ENCODE measurements around the gene S1PR3.

The S1PR3 gene

DNA sequence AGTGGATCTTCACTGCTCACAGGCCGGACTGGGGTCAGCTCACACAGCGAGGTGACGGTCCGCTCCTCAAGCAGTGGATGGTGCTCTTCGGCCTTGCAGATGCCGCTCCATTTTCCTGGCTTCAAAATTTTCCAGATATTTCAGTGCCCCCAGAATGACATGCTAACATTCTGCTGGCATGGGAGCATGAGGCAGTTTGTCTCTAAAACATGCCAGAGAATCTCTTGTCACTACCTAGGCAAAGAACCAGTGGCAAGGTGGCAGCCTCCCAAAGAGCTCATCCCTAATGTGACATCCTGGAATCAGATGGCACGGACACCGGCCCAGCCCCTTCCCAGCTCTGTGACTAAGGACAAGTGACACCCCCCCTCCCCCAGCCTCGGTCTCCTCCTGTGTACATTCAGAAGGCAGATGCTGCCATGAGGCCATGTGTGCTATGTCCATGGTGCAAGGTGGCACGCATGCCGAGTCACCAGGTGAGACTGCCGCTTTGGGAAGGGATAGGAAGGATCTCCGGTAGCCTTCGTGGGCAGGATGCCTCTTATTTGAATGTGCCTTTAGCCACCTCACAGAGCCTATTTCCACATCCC lies 2.7 kb downstream of the S1PR3 start:
- DNase-seq: no peak

DNA sequence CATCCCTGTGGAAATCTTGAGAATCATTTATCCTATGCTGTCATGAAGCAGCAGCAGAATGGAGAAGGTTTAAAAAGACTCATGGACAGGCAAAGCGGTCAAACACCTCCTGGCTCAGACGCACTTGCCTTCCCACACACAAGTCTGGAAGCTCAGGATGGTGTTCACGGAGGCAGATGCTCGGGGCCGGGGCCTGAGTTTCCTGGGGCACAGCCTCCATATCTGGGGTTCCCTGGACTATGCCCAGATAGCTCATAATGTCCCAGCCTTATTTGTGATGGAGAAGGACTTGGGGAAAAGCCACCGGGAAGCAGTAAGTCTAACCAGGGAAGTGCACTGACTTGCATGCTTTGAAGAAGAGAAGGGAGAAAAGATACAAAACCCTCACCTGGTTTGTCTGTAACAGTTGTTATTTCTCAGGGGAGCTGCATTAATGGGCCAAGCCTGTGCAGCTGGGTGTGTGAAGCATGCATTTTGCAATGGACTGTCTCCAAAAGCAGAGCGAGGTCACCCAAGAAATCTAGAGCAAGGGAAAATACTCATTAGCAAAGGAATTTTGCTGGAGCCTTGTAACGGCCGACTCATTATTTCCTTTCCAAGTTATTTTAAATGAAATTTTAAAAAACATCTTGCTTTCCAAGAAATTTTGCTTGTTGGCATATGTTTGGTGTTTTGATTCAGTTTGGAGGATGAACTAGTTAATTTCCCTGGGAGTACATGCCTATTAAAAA lies 3.4 kb downstream of the S1PR3 start:
- no peak for DNase-seq

DNA sequence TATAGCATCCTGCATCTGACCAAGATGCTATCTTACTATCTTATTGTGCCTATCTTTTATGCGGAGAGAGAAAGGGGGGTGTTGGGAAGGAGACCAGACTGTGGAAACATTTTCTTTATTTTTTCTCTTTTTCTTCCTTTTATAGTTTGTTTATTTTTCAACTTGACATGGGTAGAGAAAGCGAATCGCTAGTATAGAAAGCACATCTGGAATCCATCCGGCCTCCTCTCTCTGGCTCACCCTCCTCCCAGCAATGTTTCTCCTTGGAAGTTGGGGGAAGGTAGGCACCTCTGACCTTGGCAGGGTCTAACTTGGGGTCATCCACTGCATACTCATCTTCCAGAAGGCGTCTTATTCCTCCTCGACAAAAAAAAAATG lies 3.9 kb downstream of the S1PR3 start:
- DNase-seq: no peak

DNA sequence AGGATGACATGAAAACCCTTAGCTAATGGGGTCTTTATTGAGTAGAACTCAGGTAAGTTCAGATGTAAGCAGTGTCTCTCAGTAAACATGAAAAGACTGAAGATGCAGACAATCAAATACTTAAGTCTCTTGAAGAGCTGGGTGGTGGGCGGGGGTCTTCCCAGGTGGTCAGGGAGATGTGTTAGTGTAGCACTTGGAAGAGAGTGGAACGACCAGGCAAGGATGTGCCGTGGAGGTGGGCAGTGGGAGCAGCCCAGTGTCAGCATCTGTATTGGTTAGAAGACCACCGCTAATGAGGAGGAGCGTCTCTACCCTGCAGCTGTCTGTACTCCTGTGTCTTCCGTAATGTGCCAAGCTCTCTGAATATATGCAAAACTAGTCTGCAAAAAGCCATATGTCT lies 4.4 kb downstream of the S1PR3 start:
- no peak for DNase-seq

DNA sequence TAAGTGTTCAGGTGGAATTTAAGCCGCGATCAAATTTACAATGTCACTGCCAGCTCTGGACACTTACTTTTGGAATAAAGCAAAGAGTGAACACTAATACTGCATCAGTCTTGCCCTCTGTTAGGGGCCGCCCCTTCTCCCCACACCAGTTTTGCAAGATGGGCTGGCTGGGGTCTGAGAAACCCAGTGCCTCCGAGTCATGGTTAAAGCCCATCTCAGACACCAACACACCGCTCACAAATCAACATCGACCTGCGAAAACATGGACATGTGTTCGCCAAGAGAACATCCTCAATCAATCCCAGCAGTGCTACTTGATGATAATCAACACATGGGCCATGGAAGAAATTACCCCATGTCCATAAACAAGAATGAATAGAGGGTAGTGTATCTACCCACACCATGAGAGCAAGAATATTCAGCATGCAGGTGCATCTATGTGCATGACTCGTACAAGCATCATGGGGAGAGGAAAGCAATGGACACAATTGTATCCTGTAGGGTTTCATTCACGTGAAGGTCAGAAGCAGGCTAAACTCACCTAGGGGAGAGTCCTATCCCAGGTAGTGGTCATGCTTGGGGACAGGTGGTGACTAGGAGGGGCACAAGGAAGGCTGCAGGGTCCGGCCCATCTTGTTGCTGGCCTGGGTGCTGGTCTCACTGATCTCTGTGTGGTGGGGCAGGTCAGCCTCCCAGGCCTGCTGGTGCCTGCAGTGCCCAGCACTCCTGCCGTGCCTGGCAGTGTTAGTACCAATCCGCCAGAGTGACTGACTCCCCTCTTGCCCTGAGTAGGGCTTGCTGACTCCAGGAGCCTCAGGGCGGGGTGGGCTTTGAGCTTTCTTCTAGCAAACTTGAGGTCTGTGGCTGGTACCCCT lies 5.0 kb downstream of the S1PR3 start:
- DNase-seq: no peak

DNA sequence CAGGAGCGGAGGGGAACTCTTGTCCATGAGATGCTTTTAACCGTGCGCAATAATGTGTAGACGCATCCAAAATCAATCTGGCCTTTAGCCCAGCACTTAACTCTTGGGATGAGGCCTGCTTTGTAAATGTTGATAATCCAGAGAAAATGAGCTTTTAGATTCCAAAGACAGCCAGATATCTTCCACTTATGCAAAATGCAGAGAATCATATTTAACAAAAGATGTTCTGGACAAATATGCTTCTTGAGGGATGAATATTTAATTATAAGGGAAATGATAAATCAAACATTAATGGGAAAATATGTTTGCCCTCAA lies 5.6 kb downstream of the S1PR3 start:
- no peak for DNase-seq

DNA sequence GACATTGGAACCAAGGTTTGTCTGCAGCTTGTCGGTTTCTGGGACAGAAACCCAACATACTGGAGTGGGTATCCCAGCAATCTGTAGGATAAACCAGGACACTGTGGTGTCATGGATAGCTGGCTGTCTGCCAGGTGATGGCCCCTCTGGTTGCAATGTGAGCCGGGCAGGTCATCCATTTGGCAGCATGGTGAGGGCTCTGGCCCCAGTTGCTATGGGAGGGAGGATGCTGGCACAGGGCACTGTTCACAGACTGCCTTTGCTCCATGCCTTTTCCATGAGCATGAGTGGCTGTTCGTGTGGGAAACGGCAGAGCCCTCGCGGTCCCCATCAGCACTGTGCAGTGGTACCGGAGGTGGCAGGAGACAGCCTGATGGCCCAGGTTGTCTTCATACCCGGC lies 6.4 kb downstream of the S1PR3 start:
- DNase-seq: no peak

DNA sequence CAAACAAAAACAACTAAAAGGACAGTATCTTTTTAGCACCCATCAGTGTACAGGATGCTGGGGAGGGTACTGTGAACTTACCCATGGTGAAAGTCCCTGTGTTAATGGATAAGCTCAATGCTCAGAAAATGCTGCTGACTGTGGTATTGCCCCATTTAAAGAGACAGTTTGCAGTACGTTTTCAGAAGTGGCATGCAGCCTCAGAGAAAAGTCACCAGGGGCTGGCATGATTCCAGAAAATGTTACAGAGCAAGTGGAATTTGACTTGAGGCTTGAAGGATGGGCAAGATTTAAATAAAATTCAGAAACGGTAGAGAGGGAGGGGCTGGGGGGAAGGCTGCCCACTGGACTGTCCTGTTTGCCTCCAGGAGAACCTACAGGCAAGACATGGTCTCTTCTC lies 7.2 kb downstream of the S1PR3 start:
- DNase-seq: no peak

DNA sequence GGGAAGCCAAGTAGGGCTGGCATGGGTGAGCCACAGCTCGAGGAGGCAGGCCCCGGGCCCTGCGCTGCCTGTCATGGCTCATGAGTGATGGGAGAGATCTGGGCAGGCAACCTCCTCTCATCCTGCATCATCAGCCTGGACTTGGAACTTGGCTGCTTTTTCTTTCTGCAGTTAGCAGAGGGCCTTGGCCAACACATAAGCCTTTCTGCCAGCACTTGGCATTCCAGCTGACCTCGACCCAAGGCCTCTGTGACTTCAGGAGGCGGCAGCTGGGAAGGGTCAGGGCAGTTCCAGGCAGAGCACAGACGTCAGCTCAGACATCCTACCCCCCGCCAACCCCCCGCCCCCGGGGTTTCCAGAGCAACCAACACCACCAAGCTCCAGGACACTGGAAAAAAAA lies 7.6 kb downstream of the S1PR3 start:
- DNase-seq: no peak

DNA sequence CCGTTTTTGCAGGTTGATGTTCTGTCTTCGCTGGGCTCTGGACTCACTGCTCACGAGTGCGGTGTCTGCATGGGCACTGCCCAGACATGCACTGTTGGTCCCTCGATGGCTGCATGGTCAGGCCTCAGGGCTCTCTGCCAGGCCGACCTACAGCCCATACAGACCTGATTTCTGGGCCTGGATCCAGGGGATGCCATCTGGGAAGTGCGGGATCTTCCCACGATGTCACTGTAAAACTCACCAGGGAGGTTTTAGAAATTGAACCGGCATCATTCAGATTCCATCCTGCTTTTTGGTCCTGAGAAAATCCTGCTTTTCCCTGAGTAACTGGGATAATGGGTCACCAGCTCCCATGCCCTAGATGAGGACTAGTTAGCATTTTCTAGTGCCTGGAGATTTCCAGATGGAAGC lies 9.1 kb downstream of the S1PR3 start:
- no peak for DNase-seq

DNA sequence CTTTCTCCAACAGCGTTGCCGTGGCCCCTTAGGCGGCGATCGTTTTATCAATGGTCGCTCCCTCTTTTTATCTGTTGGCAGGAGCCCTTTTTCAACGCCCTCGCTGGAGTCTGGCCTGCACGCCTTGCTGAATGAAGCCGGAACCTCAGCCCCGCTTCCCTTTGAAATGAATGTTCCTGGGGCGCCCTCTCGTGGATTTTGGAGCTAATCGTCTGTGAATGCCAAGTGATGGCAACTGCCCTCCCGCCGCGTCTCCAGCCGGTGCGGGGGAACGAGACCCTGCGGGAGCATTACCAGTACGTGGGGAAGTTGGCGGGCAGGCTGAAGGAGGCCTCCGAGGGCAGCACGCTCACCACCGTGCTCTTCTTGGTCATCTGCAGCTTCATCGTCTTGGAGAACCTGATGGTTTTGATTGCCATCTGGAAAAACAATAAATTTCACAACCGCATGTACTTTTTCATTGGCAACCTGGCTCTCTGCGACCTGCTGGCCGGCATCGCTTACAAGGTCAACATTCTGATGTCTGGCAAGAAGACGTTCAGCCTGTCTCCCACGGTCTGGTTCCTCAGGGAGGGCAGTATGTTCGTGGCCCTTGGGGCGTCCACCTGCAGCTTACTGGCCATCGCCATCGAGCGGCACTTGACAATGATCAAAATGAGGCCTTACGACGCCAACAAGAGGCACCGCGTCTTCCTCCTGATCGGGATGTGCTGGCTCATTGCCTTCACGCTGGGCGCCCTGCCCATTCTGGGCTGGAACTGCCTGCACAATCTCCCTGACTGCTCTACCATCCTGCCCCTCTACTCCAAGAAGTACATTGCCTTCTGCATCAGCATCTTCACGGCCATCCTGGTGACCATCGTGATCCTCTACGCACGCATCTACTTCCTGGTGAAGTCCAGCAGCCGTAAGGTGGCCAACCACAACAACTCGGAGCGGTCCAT lies 10.0 kb downstream of the S1PR3 start:
- DNase-seq: peak; percentile 61

DNA sequence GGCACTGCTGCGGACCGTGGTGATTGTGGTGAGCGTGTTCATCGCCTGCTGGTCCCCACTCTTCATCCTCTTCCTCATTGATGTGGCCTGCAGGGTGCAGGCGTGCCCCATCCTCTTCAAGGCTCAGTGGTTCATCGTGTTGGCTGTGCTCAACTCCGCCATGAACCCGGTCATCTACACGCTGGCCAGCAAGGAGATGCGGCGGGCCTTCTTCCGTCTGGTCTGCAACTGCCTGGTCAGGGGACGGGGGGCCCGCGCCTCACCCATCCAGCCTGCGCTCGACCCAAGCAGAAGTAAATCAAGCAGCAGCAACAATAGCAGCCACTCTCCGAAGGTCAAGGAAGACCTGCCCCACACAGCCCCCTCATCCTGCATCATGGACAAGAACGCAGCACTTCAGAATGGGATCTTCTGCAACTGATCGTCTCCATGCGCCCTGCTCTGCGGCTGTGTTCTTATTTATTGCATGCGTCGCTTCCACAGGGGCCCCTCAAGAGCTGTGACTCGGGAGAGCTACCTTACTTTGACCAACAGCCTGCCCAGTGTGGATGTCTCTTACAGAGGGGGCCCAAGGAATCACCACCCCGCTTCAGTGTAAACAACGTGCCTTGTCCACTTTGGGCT lies 10.8 kb downstream of the S1PR3 start:
- no peak for DNase-seq

DNA sequence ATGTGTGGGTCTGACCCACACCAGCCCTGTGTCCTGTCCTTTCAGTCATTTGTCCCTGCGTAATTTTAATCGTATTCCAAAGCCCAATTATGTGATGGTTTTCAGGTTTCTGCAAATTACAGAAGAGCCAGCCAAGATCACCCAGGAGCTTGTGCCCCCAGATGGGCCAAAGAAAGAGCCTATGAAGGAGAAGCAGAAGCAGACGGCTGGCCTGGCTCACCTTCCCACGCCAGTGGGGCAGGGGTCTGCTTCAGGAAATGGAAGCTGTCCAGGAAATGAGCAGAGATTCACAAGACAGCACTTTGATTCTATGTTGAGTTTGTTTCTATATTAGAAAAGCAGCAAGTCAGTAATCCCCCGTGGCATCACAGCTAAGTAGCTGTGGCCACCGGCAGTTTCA lies 11.7 kb downstream of the S1PR3 start:
- DNase-seq: no peak

DNA sequence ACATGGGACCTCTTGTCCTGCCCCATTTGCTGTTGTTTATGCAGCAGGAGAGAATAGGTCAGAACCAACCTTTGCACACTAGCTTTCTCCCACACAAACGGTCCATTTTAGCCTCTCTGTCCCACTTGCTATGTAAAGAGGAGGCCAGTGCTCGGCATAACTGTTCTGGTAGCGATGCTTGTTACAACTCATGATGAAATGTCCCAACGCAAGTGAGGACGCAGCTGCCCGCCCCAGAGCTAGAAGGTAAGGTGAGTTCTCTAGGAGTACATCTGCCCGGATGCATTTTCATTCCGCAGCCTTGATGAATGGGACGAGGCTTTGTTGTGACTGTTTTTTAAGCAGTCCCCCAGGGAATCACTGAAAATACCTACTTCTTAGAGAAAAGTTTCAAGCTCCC lies 14.1 kb downstream of the S1PR3 start:
- DNase-seq: no peak

DNA sequence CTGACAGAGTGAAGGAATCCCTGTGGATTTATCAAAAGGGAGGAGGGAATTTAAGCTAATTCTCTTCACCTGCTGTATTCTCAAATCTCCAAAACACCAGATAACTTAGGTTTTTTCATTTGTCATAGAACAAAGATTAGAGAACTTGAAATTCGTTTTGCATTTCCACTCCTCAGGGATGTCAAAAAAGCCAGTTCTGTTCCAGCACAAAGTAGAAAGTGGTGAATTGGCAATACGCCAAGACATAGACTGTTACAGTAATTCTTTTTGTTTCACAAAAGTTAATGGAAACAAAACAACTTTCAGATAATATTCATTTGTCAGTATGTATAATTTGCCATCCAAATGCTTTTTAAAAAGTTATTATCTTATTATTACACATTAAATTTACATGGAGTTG lies 15.0 kb downstream of the S1PR3 start:
- no peak for DNase-seq

DNA sequence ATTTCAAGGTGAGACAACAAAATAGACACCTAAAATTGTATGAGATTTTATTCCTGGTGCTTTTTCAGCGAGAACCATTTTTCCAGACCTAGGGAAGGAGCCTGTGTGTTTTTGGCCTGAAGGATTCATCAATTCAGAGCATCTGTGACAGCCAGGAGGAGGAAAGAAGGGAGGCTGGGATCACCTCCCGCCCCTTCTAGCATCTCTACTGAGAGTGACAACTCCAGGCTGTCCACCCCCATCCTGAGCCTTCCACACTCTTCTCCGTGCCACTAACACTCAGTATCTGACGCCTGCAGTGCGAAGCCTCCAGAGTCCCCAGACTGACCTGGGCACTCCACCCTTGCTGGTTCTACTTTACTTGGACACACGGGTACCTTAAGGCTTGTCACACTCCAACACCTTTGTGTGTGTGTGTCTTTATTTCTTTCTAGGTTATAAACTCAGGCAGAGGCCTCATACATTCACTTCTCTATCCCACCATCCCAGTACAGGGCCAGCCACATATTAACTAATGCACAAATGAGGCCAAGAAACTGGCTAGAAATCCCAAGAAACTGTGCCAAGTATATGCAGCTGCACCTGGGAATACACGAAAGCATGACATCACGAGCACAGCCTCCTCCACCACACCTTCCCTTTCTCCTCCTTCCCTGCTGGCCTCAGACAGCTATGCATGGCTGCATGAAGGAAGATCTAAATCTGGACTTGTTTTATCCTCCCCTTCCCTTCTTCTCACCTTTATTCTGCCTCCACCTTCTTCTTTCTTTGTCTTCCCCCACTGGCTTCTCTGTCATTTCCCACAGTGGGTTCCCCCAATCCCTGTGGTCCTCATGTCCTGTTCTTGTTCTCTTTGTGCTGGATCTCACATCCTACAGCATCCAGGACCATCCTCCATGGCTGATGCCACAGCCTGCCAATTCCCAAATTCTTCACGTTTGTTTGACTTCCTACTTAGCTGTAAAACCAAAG lies 16.0 kb downstream of the S1PR3 start:
- DNase-seq: no peak

DNA sequence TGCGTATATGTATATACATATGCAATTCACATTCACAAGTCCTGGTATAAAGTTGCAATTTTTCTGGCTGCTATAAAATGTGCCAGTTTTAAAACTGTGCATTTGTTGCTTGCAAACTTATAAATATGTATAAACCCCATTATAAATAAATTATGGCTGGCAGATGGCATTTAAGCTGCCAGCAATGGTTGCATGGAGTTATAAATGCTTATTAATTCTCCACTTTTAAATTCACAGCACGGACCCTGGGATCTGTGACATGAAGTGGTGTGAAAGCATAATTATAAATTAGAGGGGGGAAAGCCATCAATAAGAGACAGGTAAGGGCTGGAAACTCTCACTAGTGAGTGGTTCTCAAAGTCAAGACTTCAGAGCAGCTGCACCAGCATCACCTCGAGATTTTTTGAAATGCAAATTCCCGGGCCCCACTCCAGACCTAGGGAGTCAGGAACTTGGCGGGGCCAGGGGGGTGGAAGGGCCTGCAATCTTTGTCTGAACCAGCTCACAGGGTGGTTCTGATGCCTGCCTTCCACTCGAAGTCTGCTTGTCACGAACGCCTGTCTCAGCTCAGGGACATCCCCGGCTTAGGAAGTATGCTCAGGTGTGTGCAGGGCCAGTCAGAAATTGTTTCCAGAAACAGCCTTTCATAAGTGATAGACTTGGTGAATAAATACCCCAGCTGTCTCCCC lies 16.9 kb downstream of the S1PR3 start:
- DNase-seq: no peak

DNA sequence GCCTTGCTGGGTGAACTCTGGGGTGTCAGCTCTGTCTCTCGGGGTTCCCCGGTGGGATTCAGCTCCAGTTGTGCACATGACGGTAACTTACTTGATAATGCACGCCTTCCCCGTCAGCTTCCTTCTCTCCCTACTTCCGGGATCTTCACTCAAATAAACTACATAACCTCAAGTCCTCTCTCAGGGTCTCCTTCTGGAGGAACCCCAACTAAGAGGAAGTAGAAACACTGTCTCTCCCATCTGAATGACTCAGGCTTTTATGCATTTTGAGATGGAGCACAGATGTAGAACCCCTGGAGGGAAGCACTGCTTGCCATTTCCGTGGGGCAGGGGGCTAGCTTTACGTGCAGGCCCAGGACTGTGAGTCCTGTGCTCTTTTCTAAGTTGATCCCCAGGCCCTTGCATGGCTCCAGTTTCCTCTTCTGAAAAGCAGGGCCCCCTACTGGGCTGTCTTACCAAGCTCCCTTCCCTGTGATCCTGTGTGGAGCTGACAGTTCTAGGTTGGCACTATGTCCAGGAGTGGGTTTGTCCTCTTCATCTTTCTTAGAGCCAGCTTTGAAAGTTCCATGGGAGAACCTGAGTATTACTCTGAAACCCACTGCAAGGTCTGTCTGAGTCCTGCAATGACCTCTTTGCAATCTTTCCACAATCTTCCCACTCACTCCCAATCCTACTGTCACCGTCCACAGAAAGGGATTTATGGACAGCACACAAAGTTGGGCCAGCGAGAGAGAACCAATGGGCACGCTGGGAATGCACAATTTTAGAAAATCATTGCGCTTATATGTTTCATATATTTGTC lies 17.7 kb downstream of the S1PR3 start:
- DNase-seq: no peak

DNA sequence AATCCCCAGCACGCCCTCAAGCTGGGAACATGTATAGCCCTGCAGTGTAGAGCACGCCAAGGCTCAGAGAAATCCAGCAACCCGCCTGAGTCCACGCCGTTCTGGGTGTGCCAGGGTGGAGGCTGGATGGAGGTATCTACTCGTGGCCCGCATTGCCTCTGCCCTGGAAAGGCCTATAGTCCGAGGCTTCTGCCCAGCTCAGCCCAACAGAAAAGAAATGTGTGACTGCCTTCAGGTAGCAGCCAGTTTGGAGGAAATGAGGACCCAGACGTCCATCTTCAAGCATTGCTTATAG lies 18.2 kb downstream of the S1PR3 start:
- DNase-seq: no peak

DNA sequence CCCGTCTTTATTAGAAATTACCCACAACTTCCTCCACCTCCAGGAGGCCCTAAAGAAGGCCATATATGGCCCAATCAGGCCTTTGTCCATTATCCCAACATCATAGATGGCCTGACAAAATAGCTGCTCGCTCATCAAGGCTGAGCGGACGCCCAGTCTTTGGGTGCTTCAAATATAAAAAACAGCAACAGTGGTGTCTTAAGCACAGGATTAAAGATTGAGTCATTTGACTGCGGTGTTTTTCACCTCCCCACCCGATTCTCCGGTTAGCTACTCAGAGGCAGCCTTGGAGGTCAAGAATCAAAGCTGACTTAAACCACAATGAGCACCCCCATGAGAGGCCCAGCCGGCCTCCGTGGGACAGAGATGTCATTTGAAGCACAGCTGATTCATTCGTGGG lies 18.8 kb downstream of the S1PR3 start:
- DNase-seq: no peak
